Loucy (cell line): ENCODE results near the gene FMN1.

Experiments used
- H2AFZ ChIP-seq: fragments of 200-600 bp; sonication (generic); 2 replicates; pipeline ENCODE4 v1.6.0; 2016; ENCODE audit warnings: antibody characterized with exemption, mild to moderate bottlenecking, low read length, moderate library complexity
- H3F3A ChIP-seq: fragments of 200-600 bp; 2 replicates; pipeline ENCODE4 v1.6.0; 2016; ENCODE audit warnings: antibody characterized with exemption, low read depth, mild to moderate bottlenecking
- H3K27me3 ChIP-seq: fragments of 200-600 bp; sonication (generic); 2 replicates; pipeline ENCODE4 v1.6.1; 2014; ENCODE audit warnings: low read length, mild to moderate bottlenecking; ENCODE audit not compliant: insufficient read depth, poor library complexity, severe bottlenecking
- H3K36me3 ChIP-seq: fragments of 200-600 bp; sonication (generic); 2 replicates; pipeline ENCODE4 v1.6.1; 2016; ENCODE audit warnings: low read length; ENCODE audit not compliant: insufficient read depth
- H3K4me1 ChIP-seq: fragments of 200-600 bp; sonication (generic); 2 replicates; pipeline ENCODE4 v1.5.1; 2014; ENCODE audit warnings: low read length, mild to moderate bottlenecking; ENCODE audit not compliant: insufficient read depth, poor library complexity, severe bottlenecking
- H3K4me2 ChIP-seq: fragments of 200-600 bp; sonication (generic); 2 replicates; pipeline ENCODE4 v1.6.0; 2014; ENCODE audit warnings: antibody characterized with exemption, low read length, low read depth, mild to moderate bottlenecking; ENCODE audit not compliant: poor library complexity, severe bottlenecking
- H3K4me3 ChIP-seq: fragments of 200-600 bp; sonication (generic); 2 replicates; pipeline ENCODE4 v1.5.1; 2014; ENCODE audit warnings: low read length, mild to moderate bottlenecking, mixed read lengths; ENCODE audit not compliant: poor library complexity, severe bottlenecking
- H3K79me2 ChIP-seq: fragments of 200-600 bp; sonication (generic); 2 replicates; pipeline ENCODE4 v1.6.1; 2014; ENCODE audit warnings: low read length; ENCODE audit not compliant: insufficient read depth
- H3K9ac ChIP-seq: fragments of 200-600 bp; sonication (generic); 2 replicates; pipeline ENCODE4 v1.6.0; 2014; ENCODE audit warnings: mild to moderate bottlenecking, low read depth, low read length, moderate library complexity; ENCODE audit not compliant: poor library complexity, severe bottlenecking
- H3K9me2 ChIP-seq: fragments of 200-600 bp; sonication (generic); replicated peaks from 2 replicates; pipeline ENCODE4 v1.6.1; 2016; ENCODE audit warnings: low read depth, low read length, mixed read lengths
- H3K9me3 ChIP-seq: fragments of 200-600 bp; sonication (generic); 2 replicates; pipeline ENCODE4 v1.6.1; 2014; ENCODE audit warnings: mild to moderate bottlenecking, antibody characterized with exemption, low read length, low read depth; ENCODE audit not compliant: insufficient read depth
- H4K20me1 ChIP-seq: fragments of 200-600 bp; sonication (generic); 2 replicates; pipeline ENCODE4 v1.6.0; 2014; ENCODE audit warnings: antibody characterized with exemption, low read length, mild to moderate bottlenecking; ENCODE audit not compliant: insufficient read depth, poor library complexity, severe bottlenecking
- CTCF ChIP-seq: fragments of 200-600 bp; sonication (generic); conservative IDR thresholded peaks from 2 replicates; pipeline ENCODE4 v1.5.1; 2014; ENCODE audit warnings: mild to moderate bottlenecking, antibody characterized with exemption, low read length
- EZH2phosphoT487 ChIP-seq: fragments of 200-600 bp; IDR thresholded peaks from 2 replicates; pipeline ENCODE4 v1.6.1; 2018; ENCODE audit warnings: antibody characterized with exemption, mild to moderate bottlenecking, moderate library complexity, borderline replicate concordance

FMN1 gene

DNA sequence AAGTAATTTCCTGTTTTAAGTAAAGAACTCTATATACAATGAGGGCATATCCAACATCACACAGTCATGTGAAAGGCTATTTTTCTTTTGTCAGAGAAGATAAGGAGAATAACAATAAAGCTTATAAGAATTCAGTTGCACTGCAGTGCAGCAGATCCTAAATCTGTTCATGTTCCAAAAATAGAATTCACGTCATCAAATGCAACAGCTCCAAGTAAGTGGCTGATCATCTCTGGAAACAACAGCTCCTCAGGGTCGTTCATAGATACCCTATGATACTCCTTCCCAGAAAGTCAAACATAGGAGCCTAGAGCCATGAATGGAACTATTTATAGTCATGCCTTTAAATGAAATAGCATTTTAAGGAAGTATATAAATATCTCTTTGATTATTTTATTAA, 100.2 kb downstream of the FMN1 start:
- Histone ChIP-seq H3K9ac (no peak overlapping the region), H3K9me3 (no peaks in the 10 kb centered on the region), H3K27me3 (no peaks in the 10 kb centered on the region), H4K20me1 (no peaks in the 10 kb centered on the region), H3K36me3 (no peaks in the 10 kb centered on the region), H2AFZ (no peak overlapping the region), H3K79me2 (no peaks in the 10 kb centered on the region), H3K4me1 (peaks cover 53% of the 10 kb centered on the region), H3K9me2 (no peaks in the 10 kb centered on the region), H3K4me2 (no peak overlapping the region), H3K4me3 (no peak overlapping the region), H3F3A (no peaks in the 10 kb centered on the region)
- TF ChIP-seq CTCF (no peak), EZH2phosphoT487 (no peak)

- H3K79me2 ChIP-seq: no peaks in the 10 kb centered on the region
- no peaks in the 10 kb centered on the region for H3K27me3 ChIP-seq
- H3F3A ChIP-seq: no peaks in the 10 kb centered on the region
- H3K9me2 ChIP-seq: no peaks in the 10 kb centered on the region
- no peaks in the 10 kb centered on the region for H3K36me3 ChIP-seq
- H2AFZ ChIP-seq: no peak overlapping the region
- H3K4me2 ChIP-seq: no peak overlapping the region
- H4K20me1 ChIP-seq: no peaks in the 10 kb centered on the region
- no peaks in the 10 kb centered on the region for H3K9me3 ChIP-seq
- peaks cover 42% of the 10 kb centered on the region for H3K4me1 ChIP-seq
- peak overlapping the region; percentile 1 for H3K9ac ChIP-seq
- H3K4me3 ChIP-seq: no peak overlapping the region
- TF ChIP-seq EZH2phosphoT487 (no peak), CTCF (no peak)
Measured at GRCh38 chr15:33093222-33093621, 101.3 kb downstream of the FMN1 start.

- Histone ChIP-seq H3K9me3 (no peaks in the 10 kb centered on the region), H4K20me1 (no peaks in the 10 kb centered on the region), H3K36me3 (no peaks in the 10 kb centered on the region), H3K4me3 (no peak overlapping the region), H3K9me2 (no peaks in the 10 kb centered on the region), H3F3A (no peaks in the 10 kb centered on the region), H3K27me3 (no peaks in the 10 kb centered on the region), H3K79me2 (no peaks in the 10 kb centered on the region), H2AFZ (peak overlapping the region; percentile 57), H3K9ac (no peak overlapping the region), H3K4me2 (peak overlapping the region; percentile 6), H3K4me1 (peaks cover 33% of the 10 kb centered on the region)
- no peak for TF ChIP-seq EZH2phosphoT487
- no peak for TF ChIP-seq CTCF
Measured at GRCh38 chr15:33091983-33092693, 102.4 kb downstream of the FMN1 start.
